GM21786 (cell line): ENCODE results near the gene NDUFS1.
"Not testable (repeated sequence)": the region's sequence is repeated elsewhere in the genome, so short reads cannot be mapped to it uniquely, and the experiment has no call there.

Source experiments
- ATAC-seq: cut with Tn5 transposase; IDR thresholded peaks from one replicate; pipeline ENCODE4 v1.9.1; 2021; ENCODE audit not compliant: unreplicated experiment

The NDUFS1 gene

DNA sequence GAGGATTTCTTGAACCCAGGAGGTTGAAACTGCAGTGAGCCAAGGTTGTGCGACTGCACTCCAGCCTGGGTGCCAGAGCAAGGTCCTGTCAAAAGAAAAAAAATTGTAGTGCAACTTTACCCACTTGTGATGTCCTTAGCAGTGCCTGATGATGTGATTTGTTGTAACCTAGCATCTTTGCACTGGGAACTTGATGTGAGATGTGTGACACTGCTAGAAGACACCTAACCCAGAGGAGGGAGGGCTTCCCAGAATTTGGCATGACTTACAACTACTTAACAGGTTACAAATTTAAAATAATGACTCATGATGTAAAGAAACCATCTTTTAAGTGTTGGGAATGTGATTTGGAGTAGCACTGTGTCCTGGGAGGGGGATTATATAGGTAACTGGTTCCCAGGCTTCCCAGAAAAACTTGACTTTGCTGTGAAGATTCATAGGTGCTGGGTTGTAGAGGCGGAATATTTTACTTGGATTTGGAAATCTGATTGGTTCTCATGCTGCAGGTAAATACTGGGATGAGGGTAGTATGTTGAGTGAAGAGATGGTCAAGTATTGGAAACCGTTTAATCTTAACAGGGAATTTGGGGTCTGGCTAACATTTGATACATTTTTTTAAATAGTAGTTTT, 4.1 kb upstream of the NDUFS1 start:
- ATAC-seq: no peak

DNA sequence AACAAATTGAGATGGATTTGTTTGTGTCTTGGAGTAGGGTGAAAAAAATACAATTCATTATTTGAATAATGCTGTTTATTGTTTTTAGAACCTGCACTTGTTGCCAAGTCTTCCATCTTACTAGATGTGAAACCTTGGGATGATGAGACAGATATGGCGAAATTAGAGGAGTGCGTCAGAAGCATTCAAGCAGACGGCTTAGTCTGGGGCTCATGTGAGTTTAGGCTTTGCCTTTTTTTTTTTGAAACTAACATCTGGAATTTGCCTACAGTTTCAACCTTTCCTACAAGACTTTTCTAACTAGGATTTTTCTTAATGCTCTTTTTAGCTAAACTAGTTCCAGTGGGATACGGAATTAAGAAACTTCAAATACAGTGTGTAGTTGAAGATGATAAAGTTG, 3.2 kb upstream of the NDUFS1 start:
- ATAC-seq: not testable (repeated sequence)

GRCh38 chr2:206160807-206161179, 1.5 kb upstream of the NDUFS1 start:
- ATAC-seq: no peak

GRCh38 chr2:206160125-206160806, 1.0 kb upstream of the NDUFS1 start:
- ATAC-seq: peak; percentile 42

- peak; percentile 10 for ATAC-seq
These were observed 490 bp downstream of the NDUFS1 start for GRCh38 chr2:206158563-206159345.

DNA sequence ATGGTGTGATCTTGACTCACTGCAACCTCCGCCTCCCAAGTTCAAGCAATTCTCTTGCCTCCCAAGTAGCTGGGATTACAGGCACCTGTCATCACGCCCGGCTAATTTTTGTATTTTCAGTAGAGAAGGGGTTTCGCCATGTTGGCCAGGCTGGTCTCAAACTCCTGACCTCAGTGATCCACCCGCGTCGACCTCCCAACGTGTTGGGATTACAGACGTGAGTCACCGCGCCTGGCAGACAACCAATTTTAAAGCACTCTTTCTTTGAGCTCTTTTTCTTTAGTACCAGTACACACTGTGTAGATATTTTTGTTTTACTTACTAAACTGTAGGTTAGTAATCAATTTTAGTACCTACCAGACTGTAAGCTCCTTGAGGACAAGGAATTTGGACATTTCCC, 2.2 kb downstream of the NDUFS1 start:
- ATAC-seq: not testable (repeated sequence)

DNA sequence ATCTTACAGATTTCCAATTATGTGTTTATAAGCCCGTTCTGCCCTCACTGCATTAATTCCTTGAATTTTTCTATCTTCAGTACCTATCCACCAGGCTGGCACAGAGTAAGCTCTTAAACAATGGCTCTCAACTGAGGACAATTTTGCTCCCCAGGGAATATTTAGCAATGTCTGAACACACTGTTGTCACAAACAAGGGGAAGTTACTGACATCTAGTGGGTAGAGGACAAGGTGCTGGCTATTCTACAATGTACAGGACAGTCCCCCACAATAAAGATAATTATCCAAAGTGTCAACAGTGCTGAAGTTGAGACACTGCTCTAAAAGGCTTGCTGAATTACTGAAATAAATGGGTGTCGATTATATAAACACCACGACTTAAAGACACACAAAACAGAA, 5.0 kb downstream of the NDUFS1 start:
- ATAC-seq: peak; percentile 70

- no peak for ATAC-seq
These were observed 8.6 kb downstream of the NDUFS1 start for GRCh38 chr2:206150631-206151030.

- ATAC-seq: no peak
These were observed 9.1 kb downstream of the NDUFS1 start for GRCh38 chr2:206150168-206150567.

GRCh38 chr2:206149330-206149729, 9.9 kb downstream of the NDUFS1 start:
- ATAC-seq: no peak

- ATAC-seq: no peak
These were observed 13.6 kb downstream of the NDUFS1 start for GRCh38 chr2:206145665-206146064.

- no peak for ATAC-seq
These were observed 14.9 kb downstream of the NDUFS1 start for GRCh38 chr2:206144383-206144782.

GRCh38 chr2:206143451-206143850, 15.8 kb downstream of the NDUFS1 start:
- ATAC-seq: no peak

- no peak for ATAC-seq
These were observed 31.6 kb downstream of the NDUFS1 start for GRCh38 chr2:206127656-206128055.

DNA sequence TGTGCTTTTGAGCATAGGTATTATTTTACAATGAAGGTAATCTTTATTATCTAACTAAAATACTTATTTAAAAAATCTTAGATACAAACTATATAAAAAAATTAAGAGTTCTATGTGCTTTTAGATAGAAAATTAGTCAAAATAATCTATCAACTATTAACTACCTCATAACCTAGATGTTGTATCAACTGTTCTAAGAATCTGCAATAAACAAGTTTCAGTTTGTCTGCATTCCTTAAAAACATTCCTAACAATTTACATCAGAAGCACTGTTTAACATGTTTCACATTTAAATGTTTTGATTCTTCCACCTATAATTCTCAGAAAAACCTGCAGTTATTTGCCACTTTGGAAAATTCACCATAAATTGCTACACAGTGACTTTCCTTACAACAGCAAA, 33.3 kb downstream of the NDUFS1 start:
- no peak for ATAC-seq

DNA sequence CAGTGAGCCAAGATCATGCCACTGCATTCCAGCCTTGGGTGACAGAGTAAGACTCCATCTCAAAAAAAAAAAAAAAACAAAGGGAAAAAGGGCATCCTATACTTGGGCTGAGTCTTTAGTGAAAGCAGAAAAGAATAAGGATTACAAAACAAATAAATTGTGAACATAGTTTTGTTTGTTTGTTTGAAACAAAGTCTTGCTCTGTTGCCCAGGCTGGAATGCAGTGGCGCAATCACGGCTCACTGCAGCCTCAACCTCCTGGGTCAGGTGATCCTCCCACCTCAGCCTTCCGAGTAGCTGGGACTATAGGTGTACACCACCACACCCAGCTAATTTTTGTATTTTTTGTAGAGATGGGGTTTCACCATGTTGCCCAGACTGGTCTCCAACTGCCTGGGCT, 36.7 kb downstream of the NDUFS1 start:
- ATAC-seq: not testable (repeated sequence)

DNA sequence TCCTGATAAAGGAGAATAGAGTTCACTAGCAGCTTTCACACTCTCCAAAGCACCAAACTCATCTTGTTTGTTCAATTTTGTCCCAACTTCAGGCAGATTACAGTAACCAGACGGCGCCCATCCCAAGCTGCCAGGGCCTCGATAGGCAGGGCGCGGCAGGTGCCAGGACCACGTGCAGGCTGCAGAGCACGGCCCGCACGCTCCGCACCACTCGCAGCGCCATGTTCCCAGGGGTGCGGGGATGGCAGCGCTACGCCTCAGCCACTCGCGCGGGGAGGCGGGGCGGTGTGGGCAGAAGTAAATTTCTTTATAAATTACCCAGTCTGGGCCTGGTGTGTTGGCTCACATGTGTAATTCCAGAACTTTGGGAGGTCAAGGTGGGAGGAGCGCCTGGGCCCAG, 43.0 kb downstream of the NDUFS1 start:
- ATAC-seq: no peak

- ATAC-seq: no peak
These were observed 44.1 kb downstream of the NDUFS1 start for GRCh38 chr2:206115026-206115578.

- ATAC-seq: no peak
These were observed 46.2 kb downstream of the NDUFS1 start for GRCh38 chr2:206112846-206113547.

DNA sequence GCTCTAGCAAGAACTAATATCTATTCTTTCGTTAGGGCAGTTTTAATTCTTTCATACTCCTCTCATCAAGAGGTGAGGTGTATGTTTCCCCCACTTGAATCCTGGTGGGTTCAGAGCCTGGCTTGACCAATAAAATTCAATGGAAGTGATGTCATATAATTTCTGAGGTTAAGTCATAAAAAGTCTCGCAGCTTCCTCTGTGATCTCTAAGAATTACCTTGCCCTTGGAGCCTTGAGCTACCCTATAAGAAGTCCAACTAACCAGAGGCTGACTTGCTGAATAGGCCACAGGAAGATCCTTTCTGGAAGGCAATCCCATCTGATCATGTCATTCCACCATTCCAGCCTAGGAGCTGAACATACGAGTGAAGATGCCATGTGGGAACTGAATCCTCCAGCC, 47.1 kb downstream of the NDUFS1 start:
- ATAC-seq: no peak

DNA sequence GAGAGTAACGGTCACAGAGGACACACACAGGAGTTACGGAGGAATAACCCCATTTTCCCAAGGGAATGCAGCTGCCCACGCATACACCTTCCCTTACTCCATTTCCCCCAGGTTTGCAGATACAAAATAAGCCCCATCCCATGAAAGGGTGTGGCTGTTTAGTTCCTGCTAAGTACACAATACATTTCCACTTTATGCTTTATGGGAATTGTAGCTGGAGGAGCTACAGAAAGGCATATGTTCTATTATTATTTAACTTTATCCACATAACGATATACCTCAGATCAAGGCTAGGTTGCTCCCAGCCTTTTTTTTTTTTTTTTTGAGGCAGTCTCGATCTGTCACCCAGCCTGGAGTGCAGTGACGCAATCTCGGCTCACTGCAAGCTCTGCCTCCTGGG, 50.5 kb downstream of the NDUFS1 start:
- ATAC-seq: no peak
